Immature natural killer cell (primary cell): ENCODE data around the gene PIAS1. TPM values are rescaled to one million over a fixed set of nuclear protein-coding genes. Genes with fewer than 3 reads are reported as not detected.
"Not testable (repeated sequence)": the region's sequence is repeated elsewhere in the genome, so short reads cannot be mapped to it uniquely, and the experiment has no call there.

Source experiments
- DNase-seq, 3 donors: peaks; one replicate each; pipeline ENCODE4 v3.0.0; 2022; ENCODE audit warnings: mixed read lengths in 1 of 3
- H3K27ac Mint-ChIP-seq, 6 donors: one replicate each; pipeline ENCODE4 v1.8.0; 2020; ENCODE audit warnings: mixed read lengths in 6 of 6, mild to moderate bottlenecking in 5 of 6, inconsistent platforms in 4 of 6, moderate library complexity in 3 of 6
- H3K27me3 Mint-ChIP-seq, 3 donors: one replicate each; pipeline ENCODE4 v1.8.0; 2020 to 2021; ENCODE audit warnings: low read depth in 3 of 3, mild to moderate bottlenecking in 3 of 3, mixed read lengths in 3 of 3, moderate library complexity in 3 of 3, inconsistent platforms in 1 of 3
- H3K36me3 Mint-ChIP-seq, 3 donors: one replicate each; pipeline ENCODE4 v1.8.0; 2020; ENCODE audit warnings: mixed read lengths in 3 of 3, inconsistent platforms in 2 of 3, mild to moderate bottlenecking in 2 of 3
- H3K4me1 Mint-ChIP-seq, 2 donors: one replicate each; pipeline ENCODE4 v1.8.0; 2020; ENCODE audit warnings: inconsistent platforms in 2 of 2, mild to moderate bottlenecking in 2 of 2, mixed read lengths in 2 of 2, moderate library complexity in 1 of 2
- H3K4me3 Mint-ChIP-seq, 5 donors: one replicate each; pipeline ENCODE4 v1.8.0; 2020; ENCODE audit warnings: mild to moderate bottlenecking in 5 of 5, mixed read lengths in 5 of 5, inconsistent platforms in 3 of 5, moderate library complexity in 3 of 5
- H3K9me3 Mint-ChIP-seq, 6 donors: one replicate each; pipeline ENCODE4 v1.8.0; 2020; ENCODE audit warnings: mild to moderate bottlenecking in 6 of 6, mixed read lengths in 6 of 6, inconsistent platforms in 4 of 6, moderate library complexity in 3 of 6
- polyA plus RNA-seq, 3 donors: library from polyadenylated mRNA; unstranded; fragments of 300-500 nt; fragmentation: Illumina TruSeq; gene quantifications; one replicate each; pipeline ENCODE4 v1.2.3, GENCODE V29; 2021

The PIAS1 gene
- polyA plus RNA-seq, 3 donors from 2014 or later, result 84.1 to 138 (median 112) TPM

DNA sequence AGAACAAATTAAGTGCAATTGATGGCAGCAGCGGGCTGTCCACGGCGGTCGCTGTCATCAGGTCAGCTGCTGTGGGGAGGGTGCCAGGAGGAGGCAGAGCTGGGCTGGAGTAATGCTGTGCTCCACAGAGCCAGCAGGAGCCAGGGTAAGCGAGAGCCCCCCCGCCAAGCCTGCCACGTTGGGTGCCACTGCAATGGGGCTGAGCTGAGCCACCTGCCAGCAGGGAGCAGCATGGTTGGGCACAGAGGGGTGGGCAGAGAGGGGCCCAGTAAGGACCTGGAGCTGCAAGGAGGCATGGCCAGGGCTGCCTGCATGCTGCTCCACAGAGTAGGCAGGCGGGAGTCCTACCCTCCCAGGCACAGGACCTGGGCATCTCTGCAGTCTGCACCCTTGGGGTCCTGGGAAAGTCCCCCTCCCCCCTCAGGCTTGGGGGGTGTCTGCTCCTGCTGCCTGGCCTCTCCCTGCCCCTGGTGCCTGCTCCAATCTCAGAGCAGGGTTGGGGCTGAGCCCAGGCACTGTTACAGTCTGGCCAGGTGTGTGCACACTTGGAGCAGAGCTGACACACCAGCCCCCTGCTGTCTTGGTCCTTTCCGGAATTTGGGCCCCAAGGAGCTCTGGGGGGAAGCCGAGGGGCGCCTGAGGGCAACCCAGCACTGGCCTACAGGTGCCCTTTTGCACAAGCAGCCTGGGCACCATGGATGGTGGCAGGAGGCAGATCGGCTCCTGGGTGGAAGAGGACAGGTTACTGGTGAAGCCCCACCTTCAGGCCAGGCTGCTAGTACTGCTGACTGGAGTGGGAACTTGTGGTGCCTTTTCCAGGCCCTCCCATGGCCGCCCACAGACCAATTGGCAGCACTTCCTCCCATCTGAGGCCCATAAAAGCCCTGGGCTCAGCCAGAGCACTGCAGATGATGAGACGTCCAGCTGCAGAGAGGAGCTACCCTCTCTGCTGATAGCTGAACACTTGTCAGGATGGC, 8.5 kb upstream of the PIAS1 start:
- no peaks in the 10 kb centered on the region for H3K4me1 Mint-ChIP-seq
- H3K4me3 Mint-ChIP-seq, result no peak overlapping the region
- peaks cover 0 to 3% (median 0%) of the 10 kb centered on the region in 3 donors for H3K27me3 Mint-ChIP-seq
- no peaks in the 10 kb centered on the region for H3K36me3 Mint-ChIP-seq
- no peak overlapping the region for H3K27ac Mint-ChIP-seq
- no peak for DNase-seq
- no peaks in the 10 kb centered on the region for H3K9me3 Mint-ChIP-seq

DNA sequence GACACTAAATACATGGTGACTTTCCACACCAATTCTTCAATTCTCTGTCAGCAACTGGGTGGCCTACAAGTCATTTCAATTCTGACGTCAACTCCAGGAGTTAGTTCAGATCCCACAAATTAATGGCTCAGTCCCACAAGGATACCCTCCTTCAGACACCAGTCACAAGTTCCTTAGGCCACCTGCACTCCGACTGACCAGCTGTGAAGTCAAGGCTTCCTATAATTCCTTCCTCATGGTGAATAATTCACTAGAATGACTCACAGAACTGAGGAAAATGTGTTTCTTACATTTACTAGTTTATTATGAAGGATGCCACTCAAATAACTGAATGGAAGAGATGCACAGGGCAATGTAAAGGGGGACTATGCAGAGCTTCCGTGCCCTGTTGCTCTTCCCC, 6.3 kb upstream of the PIAS1 start:
- Mint-ChIP-seq H3K9me3 (no peaks in the 10 kb centered on the region), H3K27me3 (peaks cover 0 to 3% (median 0%) of the 10 kb centered on the region in 3 donors), H3K4me3 (no peak overlapping the region)

DNA sequence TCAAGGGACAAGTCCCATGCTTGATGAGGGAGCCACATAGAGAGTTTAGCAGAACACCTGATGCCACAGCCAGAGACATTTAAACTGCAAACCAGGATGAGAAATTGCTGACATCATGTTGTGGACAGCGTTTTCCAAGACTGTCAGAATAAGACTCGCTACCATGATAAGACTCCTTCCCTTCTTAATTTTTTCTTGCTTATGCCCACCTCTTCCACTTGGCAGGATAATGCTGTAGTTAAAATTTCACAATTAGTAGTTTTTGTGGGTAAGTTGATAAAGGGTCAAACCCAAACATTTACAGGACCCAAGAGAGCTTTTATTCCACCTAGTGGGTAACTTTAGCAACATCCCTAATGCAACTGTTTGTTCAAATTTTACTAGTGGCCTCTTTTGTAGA, 3.0 kb upstream of the PIAS1 start:
- Mint-ChIP-seq H3K27ac (no peak overlapping the region), H3K4me1 (peaks cover 19 to 22% of the 10 kb centered on the region in 2 donors), H3K9me3 (no peaks in the 10 kb centered on the region), H3K27me3 (peaks cover 3 to 5% (median 5%) of the 10 kb centered on the region in 3 donors), H3K4me3 (no peak overlapping the region), H3K36me3 (no peaks in the 10 kb centered on the region)
- DNase-seq, result no peak

More for the DNA sequence above, 6.3 kb upstream of the PIAS1 start:
- DNase-seq, result no peak
- Mint-ChIP-seq H3K27ac (no peak overlapping the region), H3K36me3 (no peaks in the 10 kb centered on the region), H3K4me1 (peaks cover 0 to 1% of the 10 kb centered on the region in 2 donors)

DNA sequence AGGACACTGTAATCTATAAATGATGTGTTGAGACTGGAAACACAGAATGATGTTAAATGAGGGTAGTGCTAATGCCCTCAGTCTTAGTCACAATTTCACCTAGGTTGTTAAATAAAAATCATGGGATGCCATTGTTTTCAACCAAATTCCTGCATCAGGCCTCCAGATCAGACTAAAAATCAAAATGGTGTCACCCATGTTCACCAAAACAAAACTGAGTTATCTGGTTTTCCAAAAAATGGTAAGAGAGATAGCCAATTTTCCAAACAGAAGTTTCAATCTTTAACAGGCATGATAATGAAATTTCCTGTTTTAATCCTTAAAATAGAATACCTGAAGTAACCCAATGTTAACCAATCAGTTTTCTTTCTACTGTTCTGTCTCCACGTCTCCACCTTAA, 2.2 kb upstream of the PIAS1 start:
- Mint-ChIP-seq H3K27me3 (peaks cover 3 to 8% (median 5%) of the 10 kb centered on the region in 3 donors), H3K36me3 (no peaks in the 10 kb centered on the region), H3K4me3 (no peak overlapping the region), H3K4me1 (peaks cover 27 to 30% of the 10 kb centered on the region in 2 donors), H3K9me3 (no peaks in the 10 kb centered on the region), H3K27ac (no peak overlapping the region)
- no peak for DNase-seq

DNA sequence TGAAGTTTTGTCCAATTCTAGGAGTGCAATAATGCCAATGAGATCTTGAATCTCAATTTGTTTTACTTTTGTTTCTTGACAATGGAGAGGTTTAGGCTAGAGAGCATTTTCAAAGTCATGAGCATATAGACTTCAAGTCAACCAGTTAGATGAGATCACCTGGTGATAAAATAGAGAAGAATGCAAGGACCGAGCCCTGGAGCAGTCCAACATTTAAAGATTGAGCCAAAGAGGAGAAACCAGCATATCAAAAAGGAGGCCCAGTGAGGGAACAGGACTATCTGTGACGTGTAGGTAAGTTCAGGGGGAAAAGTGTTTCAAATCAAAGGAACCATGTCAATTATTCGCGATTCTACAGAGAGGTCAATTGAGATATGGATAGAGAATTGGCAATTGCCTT, 1.7 kb upstream of the PIAS1 start:
- H3K36me3 Mint-ChIP-seq, result no peaks in the 10 kb centered on the region

GRCh38 chr15:68053001-68053400, 1.1 kb upstream of the PIAS1 start:
- H3K9me3 Mint-ChIP-seq, result no peaks in the 10 kb centered on the region
- H3K4me1 Mint-ChIP-seq, result peaks cover 38 to 41% of the 10 kb centered on the region in 2 donors
- H3K27me3 Mint-ChIP-seq, result peaks cover 3 to 11% (median 5%) of the 10 kb centered on the region in 3 donors
- DNase-seq, result no peak
- peak overlapping the region; percentile 5 to 38 (median 11) for H3K4me3 Mint-ChIP-seq
- H3K27ac Mint-ChIP-seq, result peak overlapping the region in 1 of 6 donors; percentile 10
- H3K36me3 Mint-ChIP-seq, result no peaks in the 10 kb centered on the region

More for the DNA sequence above, 1.7 kb upstream of the PIAS1 start:
- no peak for DNase-seq
- H3K9me3 Mint-ChIP-seq, result no peaks in the 10 kb centered on the region
- peak overlapping the region in 4 of 5 donors; percentile 6 to 38 (median 18) for H3K4me3 Mint-ChIP-seq
- peaks cover 32 to 35% of the 10 kb centered on the region in 2 donors for H3K4me1 Mint-ChIP-seq
- peaks cover 3 to 8% (median 5%) of the 10 kb centered on the region in 3 donors for H3K27me3 Mint-ChIP-seq
- no peak overlapping the region for H3K27ac Mint-ChIP-seq

DNA sequence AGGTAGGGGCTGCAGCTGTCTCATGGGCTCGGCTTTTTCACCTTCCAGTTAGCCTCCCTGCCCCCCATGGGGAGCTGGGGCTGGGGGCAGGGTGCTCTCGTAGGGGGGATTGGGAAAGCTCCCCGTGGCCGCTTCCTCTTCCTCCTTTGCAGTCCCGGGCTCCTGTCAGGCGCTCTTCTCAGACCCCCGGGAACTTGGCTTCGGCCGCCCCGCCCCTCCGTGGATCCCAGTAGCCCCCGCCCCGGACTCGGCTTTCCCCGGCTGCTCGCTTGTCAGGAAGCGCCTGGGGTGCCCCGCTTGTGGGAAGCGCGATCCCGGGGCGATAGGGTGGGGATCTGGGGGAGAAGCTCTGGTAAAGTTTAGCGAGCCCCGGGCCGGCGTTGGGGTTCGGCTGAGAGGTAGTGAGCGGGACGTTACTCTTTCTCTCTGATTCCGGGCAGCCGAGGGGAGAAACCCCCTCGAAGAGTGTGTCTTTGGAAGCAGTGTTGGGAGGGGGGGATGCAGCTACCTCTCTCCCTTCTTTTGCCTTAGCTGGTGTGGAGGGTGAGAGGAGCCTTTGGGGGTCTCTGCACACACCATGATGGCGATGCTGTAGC, 611 bp downstream of the PIAS1 start:
- Mint-ChIP-seq H3K27ac (peak overlapping the region; percentile 84 to 94 (median 91)), H3K9me3 (no peaks in the 10 kb centered on the region), H3K4me1 (peaks cover 52 to 56% of the 10 kb centered on the region in 2 donors), H3K4me3 (peak overlapping the region; percentile 86 to 96 (median 92)), H3K27me3 (peaks cover 3 to 11% (median 5%) of the 10 kb centered on the region in 3 donors), H3K36me3 (no peaks in the 10 kb centered on the region)
- DNase-seq, result no peak

DNA sequence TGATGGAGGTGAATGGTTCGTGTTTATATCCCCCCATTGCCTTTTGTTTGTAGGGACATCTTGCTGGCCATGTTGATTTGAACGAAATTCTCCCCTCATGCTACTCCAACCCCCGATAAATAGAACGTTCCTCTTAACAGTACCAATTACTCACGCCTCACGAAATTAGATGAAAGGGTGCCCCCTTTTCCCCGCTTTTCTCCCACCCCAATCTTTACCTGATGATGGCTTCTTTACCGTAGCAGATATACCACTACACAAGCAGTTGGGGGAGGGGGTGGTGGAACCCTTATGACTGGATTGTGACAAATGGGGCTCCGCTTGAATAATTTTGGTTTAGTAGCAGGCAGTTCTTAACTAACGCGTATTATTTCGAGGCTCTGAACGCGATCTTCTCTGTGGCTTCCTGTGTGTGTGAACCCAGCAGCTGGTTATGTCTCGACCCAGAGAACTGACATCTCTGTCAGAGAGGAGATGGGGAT, 1.1 kb downstream of the PIAS1 start:
- DNase-seq, result peak; percentile 49 to 58 (median 49)
- Mint-ChIP-seq H3K4me3 (peak overlapping the region; percentile 86 to 96 (median 92)), H3K4me1 (peaks cover 55 to 61% of the 10 kb centered on the region in 2 donors), H3K27me3 (peaks cover 3 to 11% (median 5%) of the 10 kb centered on the region in 3 donors), H3K27ac (peak overlapping the region; percentile 84 to 94 (median 91)), H3K9me3 (no peaks in the 10 kb centered on the region), H3K36me3 (no peaks in the 10 kb centered on the region)

DNA sequence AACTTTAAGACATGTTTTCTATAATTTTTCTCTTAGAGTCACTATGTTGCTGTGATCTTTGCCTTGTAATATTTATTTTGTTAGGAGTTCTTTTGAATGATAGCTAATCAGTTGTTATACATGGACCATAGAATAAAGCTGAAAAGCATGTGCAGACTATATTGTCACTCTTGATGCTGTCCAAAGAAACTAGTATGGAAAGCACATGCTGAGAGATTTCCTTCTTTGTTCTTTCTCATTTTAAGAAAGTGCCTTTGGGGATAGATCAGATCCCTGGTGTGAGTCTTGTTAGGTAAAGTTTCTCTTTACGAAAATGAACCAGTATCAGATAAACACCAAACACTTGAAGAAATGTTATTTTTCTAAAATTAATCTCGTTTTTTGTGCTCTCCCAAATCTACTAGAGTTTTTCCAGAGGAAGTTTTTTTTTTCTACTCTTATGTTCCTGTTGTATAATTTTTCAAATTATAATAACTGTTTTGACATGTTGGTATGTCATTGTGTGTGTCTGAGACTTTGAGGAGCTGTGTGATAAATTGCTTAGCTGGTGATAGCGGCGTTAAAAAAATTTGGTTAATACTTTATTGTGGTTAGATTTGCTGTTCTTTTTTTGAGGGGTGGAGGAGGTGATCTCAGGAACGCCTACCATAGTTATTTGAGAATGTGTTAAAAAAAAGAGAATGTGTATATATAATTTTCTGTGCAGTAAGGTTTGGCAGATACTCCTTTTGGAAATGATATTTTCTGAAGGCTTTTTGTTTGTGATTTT, 2.2 kb downstream of the PIAS1 start:
- H3K27ac Mint-ChIP-seq, result peak overlapping the region; percentile 19 to 91 (median 61)
- peaks cover 61 to 67% of the 10 kb centered on the region in 2 donors for H3K4me1 Mint-ChIP-seq
- peak overlapping the region; percentile 86 to 96 (median 92) for H3K4me3 Mint-ChIP-seq
- no peaks in the 10 kb centered on the region for H3K9me3 Mint-ChIP-seq
- DNase-seq, result no peak
- H3K27me3 Mint-ChIP-seq, result peaks cover 3 to 11% (median 5%) of the 10 kb centered on the region in 3 donors
- H3K36me3 Mint-ChIP-seq, result no peaks in the 10 kb centered on the region

DNA sequence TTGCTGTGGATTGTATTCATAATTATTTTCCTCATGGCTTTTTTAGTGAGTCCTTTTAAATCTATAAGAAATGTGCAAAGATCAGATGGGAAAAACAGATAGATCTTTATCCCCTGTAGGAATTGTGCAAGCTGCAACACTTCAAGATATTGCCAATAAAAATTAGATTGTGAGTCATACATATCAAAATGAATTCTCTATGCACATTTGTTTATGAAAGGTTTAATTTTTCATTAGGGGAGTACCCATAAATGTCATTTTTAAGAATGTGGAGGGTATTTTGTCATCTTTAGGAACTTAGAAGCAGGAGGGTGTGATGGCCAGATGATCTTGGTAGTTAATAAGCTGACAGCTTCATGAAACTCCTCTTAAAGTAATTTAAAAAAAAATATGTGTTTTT, 2.9 kb downstream of the PIAS1 start:
- H3K27me3 Mint-ChIP-seq, result peaks cover 3 to 11% (median 5%) of the 10 kb centered on the region in 3 donors
- peaks cover 68 to 74% of the 10 kb centered on the region in 2 donors for H3K4me1 Mint-ChIP-seq
- H3K4me3 Mint-ChIP-seq, result peak overlapping the region; percentile 10 to 96 (median 92)
- no peak for DNase-seq
- peak overlapping the region in 3 of 6 donors; percentile 26 to 84 (median 44) for H3K27ac Mint-ChIP-seq
- no peaks in the 10 kb centered on the region for H3K36me3 Mint-ChIP-seq
- no peaks in the 10 kb centered on the region for H3K9me3 Mint-ChIP-seq

DNA sequence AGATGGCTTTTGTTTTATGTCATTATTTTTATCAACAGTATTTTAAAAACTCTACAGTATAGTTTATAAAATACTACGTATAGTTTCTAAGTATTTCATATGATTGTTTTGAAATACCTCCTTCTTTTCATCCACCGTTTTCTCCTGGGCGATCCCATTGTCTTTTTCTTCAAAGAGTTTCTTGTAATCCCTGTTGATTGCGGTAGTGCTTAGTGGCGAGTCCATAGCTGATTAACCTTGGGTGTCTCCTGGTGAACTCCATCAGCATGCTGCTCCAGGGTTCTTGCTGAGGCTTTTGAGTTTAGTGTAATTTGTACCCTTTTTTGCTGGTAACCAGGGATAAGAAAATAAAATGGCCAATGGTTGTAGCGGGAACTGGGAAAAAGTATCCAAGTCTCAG, 3.6 kb downstream of the PIAS1 start:
- H3K9me3 Mint-ChIP-seq, result no peaks in the 10 kb centered on the region
- H3K4me3 Mint-ChIP-seq, result peak overlapping the region in 1 of 5 donors; percentile 23
- H3K4me1 Mint-ChIP-seq, result peaks cover 76 to 81% of the 10 kb centered on the region in 2 donors
- H3K27ac Mint-ChIP-seq, result peak overlapping the region in 1 of 6 donors; percentile 44
- H3K27me3 Mint-ChIP-seq, result peaks cover 3 to 11% (median 5%) of the 10 kb centered on the region in 3 donors
- H3K36me3 Mint-ChIP-seq, result no peaks in the 10 kb centered on the region
- no peak for DNase-seq

- not testable (repeated sequence) for H3K27ac Mint-ChIP-seq, DNase-seq, H3K36me3 Mint-ChIP-seq, H3K27me3 Mint-ChIP-seq, H3K4me3 Mint-ChIP-seq, H3K9me3 Mint-ChIP-seq
- peaks cover 74 to 81% of the 10 kb centered on the region in 2 donors for H3K4me1 Mint-ChIP-seq
These were observed 4.9 kb downstream of the PIAS1 start for GRCh38 chr15:68058970-68059369.

DNA sequence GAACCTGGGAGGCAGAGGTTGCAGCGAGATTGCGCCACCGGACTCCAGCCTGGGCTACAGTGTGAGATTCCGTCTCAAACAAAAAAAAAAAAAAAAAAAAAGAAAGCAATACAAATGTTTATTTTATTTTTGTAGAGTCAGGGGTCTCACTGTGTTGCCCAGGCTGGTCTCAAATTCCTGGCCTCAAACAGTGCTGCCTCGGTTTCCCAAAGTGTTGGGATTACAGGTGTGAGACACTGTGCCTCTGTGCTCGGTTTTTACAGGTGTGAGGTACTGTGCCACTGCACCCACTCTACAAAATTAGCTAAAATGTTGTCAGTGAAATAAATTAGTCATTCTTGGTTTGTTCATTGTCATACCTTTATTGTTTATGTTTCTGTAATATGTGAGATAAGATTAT, 5.5 kb downstream of the PIAS1 start:
- peaks cover 80 to 88% of the 10 kb centered on the region in 2 donors for H3K4me1 Mint-ChIP-seq
- H3K4me3 Mint-ChIP-seq, result no peak overlapping the region
- H3K36me3 Mint-ChIP-seq, result no peaks in the 10 kb centered on the region
- peaks cover 1 to 9% (median 3%) of the 10 kb centered on the region in 3 donors for H3K27me3 Mint-ChIP-seq
- DNase-seq, result no peak
- H3K27ac Mint-ChIP-seq, result no peak overlapping the region
- H3K9me3 Mint-ChIP-seq, result no peaks in the 10 kb centered on the region
